NK-92 treated with Interleukin-12 subunit alpha and Interleukin-12 subunit beta, amount 100 ng/mL, for 24 hours (cell line): ENCODE data around the gene GJB3.
"Not testable (repeated sequence)": the region's sequence is repeated elsewhere in the genome, so short reads cannot be mapped to it uniquely, and the experiment has no call there.

Experiments
- DNase-seq: peaks from one replicate; lab custom pipeline; 2025; lab: John Stamatoyannopoulos, UW

The GJB3 gene

DNA sequence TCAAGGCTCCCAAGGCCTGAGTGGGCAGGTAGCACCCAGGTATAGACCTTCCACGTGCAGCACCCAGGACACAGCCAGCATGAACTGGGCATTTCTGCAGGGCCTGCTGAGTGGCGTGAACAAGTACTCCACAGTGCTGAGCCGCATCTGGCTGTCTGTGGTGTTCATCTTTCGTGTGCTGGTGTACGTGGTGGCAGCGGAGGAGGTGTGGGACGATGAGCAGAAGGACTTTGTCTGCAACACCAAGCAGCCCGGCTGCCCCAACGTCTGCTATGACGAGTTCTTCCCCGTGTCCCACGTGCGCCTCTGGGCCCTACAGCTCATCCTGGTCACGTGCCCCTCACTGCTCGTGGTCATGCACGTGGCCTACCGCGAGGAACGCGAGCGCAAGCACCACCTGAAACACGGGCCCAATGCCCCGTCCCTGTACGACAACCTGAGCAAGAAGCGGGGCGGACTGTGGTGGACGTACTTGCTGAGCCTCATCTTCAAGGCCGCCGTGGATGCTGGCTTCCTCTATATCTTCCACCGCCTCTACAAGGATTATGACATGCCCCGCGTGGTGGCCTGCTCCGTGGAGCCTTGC lies 19.7 kb upstream of the GJB3 start:
- no peak for DNase-seq

- DNase-seq = no peak
Observed at GRCh38 chr1:34761776-34762307, 19.2 kb upstream of the GJB3 start.

GRCh38 chr1:34762474-34763141 lies 18.4 kb upstream of the GJB3 start:
- DNase-seq = no peak

- no peak for DNase-seq
Observed at GRCh38 chr1:34763142-34763781, 17.8 kb upstream of the GJB3 start.

GRCh38 chr1:34768856-34769255 lies 12.2 kb upstream of the GJB3 start:
- no peak for DNase-seq

DNA sequence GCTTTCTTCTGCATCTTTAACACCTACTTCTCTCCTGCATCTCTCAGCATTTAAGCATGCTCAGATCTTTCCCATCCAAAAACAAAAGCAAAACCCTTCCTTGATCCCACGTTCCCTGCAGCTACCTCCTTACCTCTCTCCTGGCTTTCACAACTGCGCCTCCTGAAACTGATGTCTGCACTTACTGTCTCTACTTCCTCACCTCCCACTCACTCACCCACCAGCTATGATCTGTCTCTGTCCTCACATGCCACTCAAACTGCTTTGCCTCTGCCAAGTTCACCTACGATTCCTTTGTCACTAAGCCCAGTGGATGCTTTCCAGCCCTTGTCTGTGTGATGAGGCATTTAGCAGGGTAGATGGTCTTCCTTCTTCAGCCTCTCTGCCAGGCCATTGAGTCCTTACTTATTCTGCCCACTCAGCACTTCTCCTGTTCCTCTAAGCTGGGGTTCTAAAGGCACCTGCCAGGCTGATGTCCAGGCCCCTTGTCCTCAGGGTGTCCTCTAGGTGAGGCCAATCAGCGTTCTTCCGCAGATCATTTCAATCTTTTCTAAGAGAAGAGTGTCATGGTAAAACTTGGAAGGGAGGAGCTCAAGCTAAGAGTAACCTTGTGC lies 10.0 kb upstream of the GJB3 start:
- DNase-seq = no peak

DNA sequence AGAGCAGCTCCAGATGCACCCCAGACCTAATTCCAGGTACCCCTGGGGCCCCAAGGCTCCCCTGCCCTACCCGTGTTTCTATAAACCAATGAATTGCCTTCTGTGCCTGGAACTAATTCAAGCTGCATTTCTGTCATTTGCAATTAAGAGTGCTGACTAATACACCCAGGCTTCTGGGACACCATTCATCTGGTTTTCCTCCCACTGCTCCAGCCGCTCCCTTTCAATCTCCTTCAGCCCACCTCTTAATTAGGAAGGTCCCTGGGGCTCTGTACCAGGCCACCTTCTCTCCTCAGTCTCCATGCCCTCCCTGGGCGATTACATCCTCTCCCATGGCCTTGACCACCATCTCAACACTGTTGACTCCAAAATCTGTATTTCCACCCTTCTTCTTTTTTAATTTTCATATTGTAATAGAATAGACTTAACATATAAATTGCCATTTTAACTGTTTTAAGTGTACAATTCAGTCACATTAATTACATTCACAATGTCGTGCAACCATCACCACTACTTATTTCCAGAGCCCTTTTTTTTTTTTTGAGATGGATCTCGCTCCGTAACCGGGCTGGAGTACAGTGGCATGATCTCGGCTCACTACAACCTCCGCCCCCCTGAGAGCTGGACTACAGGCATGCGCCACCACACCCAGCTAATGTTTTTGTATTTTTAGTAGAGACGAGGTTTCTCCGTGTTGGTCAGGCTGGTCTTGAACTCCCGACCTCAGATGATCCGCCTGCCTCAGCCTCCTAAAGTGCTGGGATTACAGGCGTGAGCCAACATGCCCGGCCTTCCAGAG lies 9.2 kb upstream of the GJB3 start:
- DNase-seq = no peak

DNA sequence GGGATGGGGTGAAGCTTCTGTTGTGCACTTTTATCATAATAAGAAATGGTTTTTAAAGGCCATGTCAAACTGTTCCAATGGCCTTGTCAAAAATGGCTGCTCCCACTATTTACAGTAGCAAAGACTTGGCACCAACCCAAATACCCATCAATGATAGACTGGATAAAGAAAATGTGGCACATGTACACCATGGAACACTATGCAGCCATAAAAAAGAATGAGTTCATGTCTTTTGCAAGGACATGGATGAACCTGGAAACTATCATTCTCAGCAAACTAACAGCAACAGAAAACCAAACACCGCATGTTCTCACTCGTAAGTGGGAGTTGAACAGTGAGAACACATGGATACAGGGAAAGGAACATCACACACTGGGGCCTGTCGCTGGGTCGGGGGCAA lies 7.9 kb upstream of the GJB3 start:
- not testable (repeated sequence) for DNase-seq

DNA sequence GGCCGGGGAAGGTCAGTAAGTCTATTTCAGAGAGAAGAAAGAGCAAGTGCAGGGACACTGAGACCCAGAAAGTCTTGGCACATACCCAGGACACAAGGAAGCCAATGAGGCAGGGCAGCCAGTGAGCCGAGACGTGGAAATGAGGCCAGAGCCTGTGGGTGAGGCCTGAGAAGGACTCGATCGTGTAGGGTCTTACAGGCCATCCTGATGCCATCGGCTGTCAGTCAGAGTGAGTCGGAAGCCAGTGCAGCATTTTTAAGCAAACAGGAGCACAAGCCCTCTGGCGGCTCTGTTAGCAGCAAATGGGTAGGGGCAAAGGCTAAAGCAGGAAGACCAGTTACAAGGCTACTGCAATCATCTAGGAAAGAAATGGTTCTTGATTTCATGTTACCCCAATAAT lies 6.1 kb upstream of the GJB3 start:
- no peak for DNase-seq

DNA sequence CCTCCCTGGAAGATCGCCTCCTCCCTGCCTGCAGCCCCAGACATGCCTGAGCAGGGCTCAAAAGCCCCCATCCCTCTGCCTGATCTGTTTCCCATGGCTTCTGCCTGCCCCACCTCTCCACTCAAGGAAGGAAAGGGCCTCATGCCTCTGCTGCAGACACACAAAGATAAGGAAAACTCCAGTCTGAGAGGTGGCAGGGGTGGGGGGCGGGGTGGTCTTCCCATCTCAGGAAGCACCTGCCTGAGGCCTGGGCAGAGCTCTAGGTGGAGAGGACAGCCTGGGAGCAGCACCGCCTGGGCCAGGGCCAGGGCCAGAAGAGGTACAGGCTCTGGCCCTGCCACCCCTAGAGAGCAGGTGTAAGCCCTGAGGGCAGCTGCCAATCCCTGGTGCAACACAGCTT lies 4.1 kb upstream of the GJB3 start:
- no peak for DNase-seq

GRCh38 chr1:34777519-34778321 lies 3.3 kb upstream of the GJB3 start:
- DNase-seq = no peak

DNA sequence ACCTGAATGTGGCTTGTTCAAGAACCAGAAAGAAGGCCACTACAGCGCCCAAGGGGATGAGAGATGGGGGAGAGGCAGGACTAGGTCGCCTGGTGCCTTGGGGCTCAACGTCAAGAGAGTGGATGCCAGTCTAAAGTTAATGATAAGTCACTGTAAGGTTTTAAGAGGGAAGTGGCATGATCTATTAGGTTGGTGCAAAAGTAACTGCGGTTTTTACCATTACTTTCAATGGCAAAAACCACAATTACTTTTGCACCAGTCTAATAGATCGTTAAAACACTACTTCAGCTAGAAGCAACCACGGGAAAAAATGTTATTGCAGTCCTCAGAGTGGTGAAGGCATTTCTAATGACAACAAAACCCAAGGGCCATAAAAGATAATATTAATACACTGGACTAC lies 2.6 kb upstream of the GJB3 start:
- DNase-seq = no peak

- DNase-seq = no peak
Observed at GRCh38 chr1:34779005-34779404, 2.0 kb upstream of the GJB3 start.

DNA sequence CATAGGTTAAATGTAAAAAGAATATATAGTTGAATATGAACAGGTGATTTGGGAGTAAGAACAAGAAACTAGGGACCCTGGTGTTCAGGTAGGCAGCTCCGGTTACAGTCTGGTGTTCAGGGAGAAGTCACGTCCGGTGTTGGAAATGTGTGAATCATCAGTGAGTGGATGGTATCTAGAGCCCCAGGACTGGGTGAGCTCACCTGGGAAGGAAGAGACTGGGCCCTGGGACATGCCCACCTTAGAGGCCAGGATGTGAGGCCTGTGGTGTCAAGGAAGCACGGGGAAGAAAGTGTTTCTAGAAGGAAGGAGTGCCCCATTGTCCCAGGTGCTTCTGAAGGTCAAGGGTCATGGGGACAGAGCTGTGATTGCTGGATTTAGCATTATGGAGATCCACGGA lies 1.5 kb upstream of the GJB3 start:
- DNase-seq = no peak

GRCh38 chr1:34779962-34780361 lies 1.1 kb upstream of the GJB3 start:
- no peak for DNase-seq

GRCh38 chr1:34780528-34780927 lies 486 bp upstream of the GJB3 start:
- DNase-seq = no peak

- DNase-seq = no peak
Observed at GRCh38 chr1:34781844-34782391, 904 bp downstream of the GJB3 start.

GRCh38 chr1:34784751-34785221 lies 3.8 kb downstream of the GJB3 start:
- no peak for DNase-seq

GRCh38 chr1:34785231-34785874 lies 4.3 kb downstream of the GJB3 start:
- no peak for DNase-seq

DNA sequence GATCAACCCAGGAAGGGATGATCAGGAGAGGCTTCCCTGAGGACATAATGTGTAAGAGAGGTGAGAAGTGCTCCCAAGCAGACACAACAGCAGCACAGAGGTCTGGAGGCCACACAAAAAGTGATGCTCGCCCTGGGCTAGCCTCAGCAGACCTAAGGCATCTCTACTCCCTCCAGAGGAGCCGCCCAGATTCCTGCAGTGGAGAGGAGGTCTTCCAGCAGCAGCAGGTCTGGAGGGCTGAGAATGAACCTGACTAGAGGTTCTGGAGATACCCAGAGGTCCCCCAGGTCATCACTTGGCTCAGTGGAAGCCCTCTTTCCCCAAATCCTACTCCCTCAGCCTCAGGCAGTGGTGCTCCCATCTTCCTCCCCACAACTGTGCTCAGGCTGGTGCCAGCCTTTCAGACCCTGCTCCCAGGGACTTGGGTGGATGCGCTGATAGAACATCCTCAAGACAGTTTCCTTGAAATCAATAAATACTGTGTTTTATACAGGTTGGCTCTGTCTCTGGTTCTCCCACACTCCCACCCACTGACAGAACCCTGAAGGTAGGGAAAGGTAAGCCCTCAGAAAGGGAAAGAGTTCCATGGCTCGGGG lies 5.0 kb downstream of the GJB3 start:
- no peak for DNase-seq
